CD4-positive, alpha-beta T cell (primary cell): ENCODE results near the gene BLTP3A. TPM values are rescaled to one million over a fixed set of nuclear protein-coding genes. Genes with fewer than 3 reads are reported as not detected.
A peak's percentile ranks its signal among the peaks of the same experiment; 100 is the strongest.
"Not testable (repeated sequence)": the region's sequence is repeated elsewhere in the genome, so short reads cannot be mapped to it uniquely, and the experiment has no call there.

Experiments
- ATAC-seq: fragments of 200-7000 bp; cut with Tn5 transposase; one replicate; pipeline ENCODE4 v1.10.0; 2022; ENCODE audit warnings: mild to moderate bottlenecking; ENCODE audit not compliant: poor library complexity
- CTCF ChIA-PET: fragments of 350-600 bp; sonication (Branson Sonifier 250); formaldehyde crosslinking; loops from one replicate; lab custom pipeline; 2021; ENCODE audit warnings: antibody characterized with exemption, inconsistent platforms; lab: Charles Lee
- POLR2A ChIA-PET: fragments of 350-600 bp; sonication (Branson Sonifier 250); formaldehyde crosslinking; loops from one replicate; lab custom pipeline; 2021; ENCODE audit warnings: antibody characterized with exemption, inconsistent platforms; lab: Charles Lee
- DNase-seq, 14 experiments: peaks; one replicate each; pipeline ENCODE4 v3.0.0-alpha.2; 2013 to 2020; ENCODE audit warnings: mixed read lengths in 2 of 14
- H3K27ac ChIP-seq, 2 donors: one replicate each; pipeline versions ENCODE4 v1.5.1 to v1.7.0; 2013; ENCODE audit warnings: low read length in 2 of 2, low read depth in 1 of 2, mild to moderate bottlenecking in 1 of 2
- H3K27me3 ChIP-seq, 2 experiments: 1 replicate in 1 of 2; 2 replicates in 1 of 2; pipeline versions ENCODE4 v1.6.1 to v1.7.0; 2013; ENCODE audit warnings: low read length in 2 of 2, control low read depth in 1 of 2, mild to moderate bottlenecking in 1 of 2, moderate library complexity in 1 of 2; ENCODE audit not compliant: insufficient read depth in 2 of 2, control insufficient read depth in 1 of 2
- H3K36me3 ChIP-seq: one replicate; pipeline ENCODE4 v1.6.1; 2013; ENCODE audit warnings: low read length, control low read depth; ENCODE audit not compliant: insufficient read depth
- H3K4me1 ChIP-seq: one replicate; pipeline ENCODE4 v1.6.1; 2013; ENCODE audit warnings: low read length, control low read depth; ENCODE audit not compliant: insufficient read depth
- H3K4me3 ChIP-seq: one replicate; pipeline ENCODE4 v1.5.1; 2013; ENCODE audit warnings: mild to moderate bottlenecking, low read length, moderate library complexity
- H3K9me3 ChIP-seq, 2 experiments: 1 replicate in 1 of 2; 2 replicates in 1 of 2; pipeline versions ENCODE4 v1.6.1 to v1.7.0; 2013; ENCODE audit warnings: low read length in 2 of 2, mild to moderate bottlenecking in 2 of 2, control low read depth in 1 of 2, moderate library complexity in 1 of 2; ENCODE audit not compliant: control insufficient read depth in 1 of 2, insufficient read depth in 1 of 2
- H3K27ac Mint-ChIP-seq: one replicate; pipeline ENCODE4 v1.8.0; 2020; ENCODE audit warnings: mixed read lengths
- H3K27me3 Mint-ChIP-seq: one replicate; pipeline ENCODE4 v1.8.0; 2021; ENCODE audit warnings: mixed read lengths
- H3K36me3 Mint-ChIP-seq: one replicate; pipeline ENCODE4 v1.8.0; 2021; ENCODE audit warnings: low read depth, mixed read lengths
- H3K4me1 Mint-ChIP-seq: one replicate; pipeline ENCODE4 v1.8.0; 2021; ENCODE audit warnings: low read depth, mixed read lengths
- H3K4me3 Mint-ChIP-seq: one replicate; pipeline ENCODE4 v1.8.0; 2020; ENCODE audit warnings: mild to moderate bottlenecking, mixed read lengths
- H3K9me3 Mint-ChIP-seq: one replicate; pipeline ENCODE4 v1.8.0; 2020; ENCODE audit warnings: mixed read lengths
- intact Hi-C, 2 experiments: fragments of 100-400 bp; cut with DNase I in 1 of 2; cut with micrococcal nuclease in 1 of 2; formaldehyde crosslinking; loops; one replicate each; pipeline versions ENCODE4 v1.15.1 to v1.9.0; 2023 to 2025; cut with DNase I, micrococcal nuclease
- total RNA-seq, 174 experiments: library from RNA in 2 of 174; stranded (reverse) in 2 of 174; gene quantifications; one replicate each; pipeline ENCODE4 v1.2.3 and lab custom pipeline; 2021 to 2026
- TF ChIP-seq, protein P1 (sequence below): fragments of 200-600 bp; IDR thresholded peaks from one replicate; pipeline ENCODE4 v1.8.0; 2022; ENCODE audit warnings: antibody characterized with exemption, mild to moderate bottlenecking

Gene BLTP3A
- total RNA-seq, 2 experiments from 2014 or later = 7.6 to 8.1 TPM

DNA sequence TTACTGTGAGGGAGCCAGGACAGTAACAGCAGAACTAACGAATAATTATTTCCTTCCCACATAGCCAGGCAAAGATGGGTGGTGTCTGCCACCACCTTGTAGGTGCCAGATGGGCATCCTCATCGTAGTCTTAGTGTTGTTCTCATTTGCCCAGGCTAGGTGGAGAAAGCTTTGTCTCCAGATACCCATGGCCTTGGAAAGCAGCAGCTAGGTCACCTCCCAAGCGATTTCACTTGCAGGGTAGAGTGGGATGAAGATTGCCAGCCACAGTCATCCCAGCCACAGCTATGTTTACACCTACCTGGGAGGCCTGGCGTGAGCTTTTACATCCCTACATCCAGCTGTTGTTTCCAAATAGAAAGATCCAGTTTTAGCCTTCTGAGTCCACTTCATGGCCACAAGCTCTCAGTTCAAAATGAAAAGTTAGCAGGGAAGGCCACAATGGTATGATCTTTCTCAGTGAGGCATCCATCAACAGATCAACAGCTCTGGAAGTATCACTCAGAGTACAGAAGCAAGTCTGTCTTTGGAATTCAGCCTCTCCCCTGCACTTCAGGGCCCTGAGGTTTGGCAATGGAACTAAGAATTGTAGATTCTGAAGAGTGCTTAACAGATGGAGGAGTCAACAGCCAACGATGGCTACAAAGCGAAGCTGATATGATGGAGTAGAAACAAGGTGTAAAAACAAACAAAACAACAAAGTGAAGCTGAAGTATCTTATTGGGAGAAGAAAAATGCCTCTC is 45.6 kb upstream of the BLTP3A start:
- DNase-seq (no peak), ATAC-seq (no peak)
- TF ChIP-seq, protein P1, sequence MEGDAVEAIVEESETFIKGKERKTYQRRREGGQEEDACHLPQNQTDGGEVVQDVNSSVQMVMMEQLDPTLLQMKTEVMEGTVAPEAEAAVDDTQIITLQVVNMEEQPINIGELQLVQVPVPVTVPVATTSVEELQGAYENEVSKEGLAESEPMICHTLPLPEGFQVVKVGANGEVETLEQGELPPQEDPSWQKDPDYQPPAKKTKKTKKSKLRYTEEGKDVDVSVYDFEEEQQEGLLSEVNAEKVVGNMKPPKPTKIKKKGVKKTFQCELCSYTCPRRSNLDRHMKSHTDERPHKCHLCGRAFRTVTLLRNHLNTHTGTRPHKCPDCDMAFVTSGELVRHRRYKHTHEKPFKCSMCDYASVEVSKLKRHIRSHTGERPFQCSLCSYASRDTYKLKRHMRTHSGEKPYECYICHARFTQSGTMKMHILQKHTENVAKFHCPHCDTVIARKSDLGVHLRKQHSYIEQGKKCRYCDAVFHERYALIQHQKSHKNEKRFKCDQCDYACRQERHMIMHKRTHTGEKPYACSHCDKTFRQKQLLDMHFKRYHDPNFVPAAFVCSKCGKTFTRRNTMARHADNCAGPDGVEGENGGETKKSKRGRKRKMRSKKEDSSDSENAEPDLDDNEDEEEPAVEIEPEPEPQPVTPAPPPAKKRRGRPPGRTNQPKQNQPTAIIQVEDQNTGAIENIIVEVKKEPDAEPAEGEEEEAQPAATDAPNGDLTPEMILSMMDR = no peak
- ChIA-PET CTCF (no interaction called here), POLR2A (interaction anchor here (0.9 kb wide), 1 partner anchor 10 kb away, joined by 5 read pairs; no protein-coding TSS in a partner anchor)
- H3K36me3 Mint-ChIP-seq = no peaks in the 10 kb centered on the region
- no peaks in the 10 kb centered on the region for H3K27me3 ChIP-seq
- H3K4me3 Mint-ChIP-seq = no peak overlapping the region
- H3K9me3 Mint-ChIP-seq = no peaks in the 10 kb centered on the region
- H3K27ac ChIP-seq = no peak overlapping the region
- H3K4me3 ChIP-seq = no peak overlapping the region
- intact Hi-C loops = no loop called here
- H3K27ac Mint-ChIP-seq = no peak overlapping the region
- no peaks in the 10 kb centered on the region for H3K4me1 Mint-ChIP-seq
- H3K9me3 ChIP-seq = no peaks in the 10 kb centered on the region
- H3K36me3 ChIP-seq = no peaks in the 10 kb centered on the region
- no peaks in the 10 kb centered on the region for H3K27me3 Mint-ChIP-seq
- H3K4me1 ChIP-seq = no peaks in the 10 kb centered on the region

DNA sequence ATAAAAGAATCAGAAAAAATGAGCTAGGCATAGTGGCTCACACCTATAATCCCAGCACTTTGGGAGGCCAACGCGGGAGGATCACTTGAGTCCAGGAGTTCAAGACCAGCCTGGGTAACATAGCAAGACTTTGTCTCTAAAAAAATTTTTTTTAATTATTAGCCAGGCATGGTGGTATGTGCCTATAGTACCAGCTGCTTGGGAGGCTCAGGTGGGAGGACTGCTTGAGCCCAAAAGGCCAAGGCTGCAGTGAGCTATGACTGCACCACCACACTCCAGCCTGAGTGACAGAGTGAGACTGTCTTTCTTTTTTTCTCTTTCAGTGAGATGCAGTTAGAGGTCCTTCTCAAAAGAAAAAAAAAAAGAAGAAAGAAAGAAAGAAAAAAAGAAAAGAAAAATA is 43.1 kb upstream of the BLTP3A start:
- POLR2A ChIA-PET = no interaction called here
- TF ChIP-seq, protein P1 = no peak
- H3K9me3 Mint-ChIP-seq = no peaks in the 10 kb centered on the region
- intact Hi-C loops = no loop called here
- DNase-seq = no peak
- no peak overlapping the region for H3K4me3 Mint-ChIP-seq
- no peaks in the 10 kb centered on the region for H3K27me3 Mint-ChIP-seq
- H3K9me3 ChIP-seq = no peaks in the 10 kb centered on the region
- ATAC-seq = no peak
- no peaks in the 10 kb centered on the region for H3K4me1 ChIP-seq
- CTCF ChIA-PET = no interaction called here
- H3K27me3 ChIP-seq = no peaks in the 10 kb centered on the region
- H3K27ac ChIP-seq = no peak overlapping the region
- H3K4me3 ChIP-seq = no peak overlapping the region
- no peaks in the 10 kb centered on the region for H3K36me3 Mint-ChIP-seq
- H3K27ac Mint-ChIP-seq = no peak overlapping the region
- no peaks in the 10 kb centered on the region for H3K4me1 Mint-ChIP-seq
- no peaks in the 10 kb centered on the region for H3K36me3 ChIP-seq

DNA sequence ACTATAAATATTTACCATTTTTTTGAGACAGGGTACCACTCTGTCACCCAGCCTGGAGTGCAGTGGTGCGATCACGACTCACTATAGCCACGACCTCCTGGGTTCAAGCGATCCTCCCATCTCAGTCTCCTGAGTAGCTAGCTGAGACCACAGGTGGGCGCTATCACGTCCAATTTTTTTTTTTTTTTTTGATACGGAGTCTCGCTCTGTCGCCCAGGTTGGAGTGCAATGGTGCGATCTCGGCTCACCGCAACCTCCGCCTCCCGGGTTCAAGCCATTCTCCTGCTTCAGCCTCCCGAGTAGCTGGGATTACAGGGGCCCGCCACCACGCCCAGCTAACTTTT is 35.4 kb upstream of the BLTP3A start:
- Histone ChIP-seq H3K4me3 (peak overlapping the region; percentile 67), H3K4me1 (peaks cover 19% of the 10 kb centered on the region), H3K27ac (peak overlapping the region; percentile 84 to 88)
- not testable (repeated sequence) for H3K27ac Mint-ChIP-seq, H3K36me3 Mint-ChIP-seq, H3K4me1 Mint-ChIP-seq, H3K9me3 ChIP-seq, H3K27me3 Mint-ChIP-seq, H3K27me3 ChIP-seq, H3K4me3 Mint-ChIP-seq, H3K36me3 ChIP-seq, H3K9me3 Mint-ChIP-seq
- peak; percentile 15 for ATAC-seq
- peak in 11 of 14 experiments; percentile 1 to 76 (median 16) for DNase-seq
- intact Hi-C loops = loop anchor here (2.0 to 5.0 kb wide), 6 partner anchors 84 to 519 kb away; partner anchors contain the start of genes ANKS1A (in 1 of the 2), HMGA1 (in 1 of the 2), RPS10 (in 1 of the 2) and TAF11 (in 1 of the 2)
- POLR2A ChIA-PET = interaction anchor here (0.6 to 2.5 kb wide), 16 partner anchors 11 to 967 kb away, joined by 3 to 57 read pairs (median 5); partner anchors contain the start of genes ANKS1A, BLTP3A, HMGA1 and ILRUN
- TF ChIP-seq, protein P1 = peak; percentile 55
- CTCF ChIA-PET = interaction anchor here (0.7 to 1.5 kb wide), 2 partner anchors 146 to 151 kb away, joined by 3 to 4 read pairs; no protein-coding TSS in a partner anchor
